GM12872 (cell line): ENCODE results near the gene LY6G6F.

ENCODE experiments used
- CTCF ChIP-seq: IDR thresholded peaks from 3 replicates; pipeline ENCODE4 v1.5.1; 2011; ENCODE audit warnings: low read depth, mild to moderate bottlenecking, low read length, moderate library complexity; ENCODE audit not compliant: insufficient read depth

Gene LY6G6F

GRCh38 chr6:31732029-31732428, 25.4 kb downstream of the LY6G6F start:
- no peak for TF ChIP-seq CTCF

GRCh38 chr6:31733734-31734133, 27.1 kb downstream of the LY6G6F start:
- no peak for TF ChIP-seq CTCF

GRCh38 chr6:31734247-31734820, 27.7 kb downstream of the LY6G6F start:
- TF ChIP-seq CTCF: no peak

GRCh38 chr6:31734821-31735406, 28.2 kb downstream of the LY6G6F start:
- TF ChIP-seq CTCF: no peak

GRCh38 chr6:31736021-31736767, 29.5 kb downstream of the LY6G6F start, which contains the start of gene CLIC1:
TSS of gene CLIC1 (minus strand) at chr6:31736530. CDS start at chr6:31736300, 230 bp downstream.
- TF ChIP-seq CTCF: no peak

- TF ChIP-seq CTCF: no peak
Measured at GRCh38 chr6:31736768-31737314, 30.2 kb downstream of the LY6G6F start.

- no peak for TF ChIP-seq CTCF
Measured at GRCh38 chr6:31737315-31737990, 30.8 kb downstream of the LY6G6F start.
